Caco-2 (cell line): Measurements from ENCODE around the gene R3HDM1. TPM values are rescaled to one million over a fixed set of nuclear protein-coding genes. Genes with fewer than 3 reads are reported as not detected.

Source experiments
- BruUV-seq: library from RNA; stranded (reverse); fragments of 400-500 nt; replicated peaks from 2 replicates; lab custom pipeline; 2021; lab: Mats Ljungman, UMichigan
- CTCF ChIA-PET: fragments of 300-600 bp; sonication (Branson Sonifier 250); formaldehyde crosslinking; loops from one replicate; lab custom pipeline; 2022; ENCODE audit warnings: antibody characterized with exemption; lab: Charles Lee
- POLR2A ChIA-PET: fragments of 300-600 bp; sonication (Branson Sonifier 250); formaldehyde crosslinking; loops from one replicate; lab custom pipeline; 2022; ENCODE audit warnings: antibody characterized with exemption; lab: Charles Lee
- DNase-seq, 2 experiments: peaks; one replicate each; pipeline versions ENCODE4 v3.0.0 to v3.0.0-alpha.2; 2020 to 2022
- H3K27me3 ChIP-seq: replicated peaks from 2 replicates; pipeline ENCODE4 v1.6.0; 2011; ENCODE audit warnings: low read length; ENCODE audit not compliant: control insufficient read depth, insufficient read depth
- H3K36me3 ChIP-seq: 2 replicates; pipeline ENCODE4 v1.5.1; 2011; ENCODE audit warnings: low read length; ENCODE audit not compliant: control insufficient read depth, insufficient read depth
- H3K4me1 ChIP-seq: fragments of 250-450 bp; sonication (Bioruptor Pico); 2 replicates; pipeline ENCODE4 v1.5.1; 2020; ENCODE audit warnings: mild to moderate bottlenecking
- H3K4me3 ChIP-seq: 2 replicates; pipeline ENCODE4 v1.5.1; 2011; ENCODE audit warnings: low read depth, mild to moderate bottlenecking, control low read depth, low read length
- H3K9me3 ChIP-seq: fragments of 250-450 bp; sonication (Bioruptor Pico); 2 replicates; pipeline ENCODE4 v1.5.1; 2020; ENCODE audit warnings: mild to moderate bottlenecking, moderate library complexity
- H3K27ac Mint-ChIP-seq: one replicate; pipeline ENCODE4 v1.8.0; 2022; ENCODE audit warnings: mixed read lengths; ENCODE audit not compliant: unreplicated experiment
- H3K27me3 Mint-ChIP-seq: one replicate; pipeline ENCODE4 v1.8.0; 2022; ENCODE audit warnings: mixed read lengths; ENCODE audit not compliant: insufficient read depth, unreplicated experiment
- H3K36me3 Mint-ChIP-seq: one replicate; pipeline ENCODE4 v1.8.0; 2022; ENCODE audit warnings: mild to moderate bottlenecking, mixed read lengths; ENCODE audit not compliant: insufficient read depth, unreplicated experiment
- H3K4me1 Mint-ChIP-seq: one replicate; pipeline ENCODE4 v1.8.0; 2022; ENCODE audit warnings: low read depth, mixed read lengths; ENCODE audit not compliant: unreplicated experiment
- H3K4me3 Mint-ChIP-seq: one replicate; pipeline ENCODE4 v1.8.0; 2022; ENCODE audit warnings: mild to moderate bottlenecking, moderate library complexity, mixed read lengths; ENCODE audit not compliant: unreplicated experiment
- H3K9me3 Mint-ChIP-seq: one replicate; pipeline ENCODE4 v1.8.0; 2022; ENCODE audit warnings: mixed read lengths; ENCODE audit not compliant: unreplicated experiment
- intact Hi-C: fragments of 100-400 bp; cut with micrococcal nuclease; formaldehyde crosslinking; loops from one replicate; pipeline ENCODE4 v1.10.0; 2022; ENCODE audit not compliant: unreplicated experiment
- total RNA-seq: library from RNA; stranded (reverse); gene quantifications from 2 replicates; pipeline ENCODE4 v1.2.3, GENCODE V29; 2022
- TF ChIP-seq, protein P1 (sequence below), 2 experiments: fragments of 200-600 bp in 1 of 2; IDR thresholded peaks; 1 replicate in 1 of 2; 2 replicates in 1 of 2; pipeline versions ENCODE4 v1.5.1 to v1.8.0; 2011 to 2022; ENCODE audit warnings: antibody characterized with exemption in 1 of 2, control low read depth in 1 of 2, inconsistent platforms in 1 of 2, low read depth in 1 of 2, low read length in 1 of 2, mild to moderate bottlenecking in 1 of 2, moderate library complexity in 1 of 2; ENCODE audit not compliant: insufficient read depth in 1 of 2, severe bottlenecking in 1 of 2, unreplicated experiment in 1 of 2

The R3HDM1 gene
- total RNA-seq, 1 experiment from 2014 or later: 44.4 TPM

DNA sequence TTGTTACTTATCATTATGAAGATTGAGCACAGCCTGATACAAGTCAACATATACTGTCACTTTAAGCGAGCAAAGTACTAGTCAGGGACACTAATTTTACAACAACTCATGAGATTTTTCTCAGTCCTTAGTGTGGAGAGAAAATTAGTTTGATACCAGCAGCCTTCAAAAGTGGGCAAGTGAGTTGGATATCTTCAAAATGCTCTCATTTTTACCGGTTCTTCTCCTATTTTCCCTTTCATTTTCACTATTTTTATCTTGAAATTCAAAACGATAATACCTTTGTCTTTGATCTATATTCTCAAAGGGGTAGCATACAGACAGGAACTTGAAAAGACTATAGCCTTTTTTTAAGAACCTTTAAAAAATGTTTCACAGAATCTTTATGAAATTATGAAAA is 158.4 kb downstream of the R3HDM1 start:
- DNase-seq: no peak
- H3K27me3 Mint-ChIP-seq: no peaks in the 10 kb centered on the region
- H3K36me3 ChIP-seq: no peaks in the 10 kb centered on the region
- no peak overlapping the region for H3K4me3 Mint-ChIP-seq
- H3K4me1 Mint-ChIP-seq: no peaks in the 10 kb centered on the region
- peaks cover 10% of the 10 kb centered on the region for H3K36me3 Mint-ChIP-seq
- H3K4me3 ChIP-seq: no peak overlapping the region
- ChIA-PET CTCF (no interaction called here), POLR2A (no interaction called here)
- no TSS peak for BruUV-seq
- H3K4me1 ChIP-seq: no peaks in the 10 kb centered on the region
- intact Hi-C loops: no loop called here
- no peak overlapping the region for H3K27ac Mint-ChIP-seq
- H3K9me3 ChIP-seq: no peaks in the 10 kb centered on the region
- no peaks in the 10 kb centered on the region for H3K27me3 ChIP-seq
- TF ChIP-seq, protein P1, sequence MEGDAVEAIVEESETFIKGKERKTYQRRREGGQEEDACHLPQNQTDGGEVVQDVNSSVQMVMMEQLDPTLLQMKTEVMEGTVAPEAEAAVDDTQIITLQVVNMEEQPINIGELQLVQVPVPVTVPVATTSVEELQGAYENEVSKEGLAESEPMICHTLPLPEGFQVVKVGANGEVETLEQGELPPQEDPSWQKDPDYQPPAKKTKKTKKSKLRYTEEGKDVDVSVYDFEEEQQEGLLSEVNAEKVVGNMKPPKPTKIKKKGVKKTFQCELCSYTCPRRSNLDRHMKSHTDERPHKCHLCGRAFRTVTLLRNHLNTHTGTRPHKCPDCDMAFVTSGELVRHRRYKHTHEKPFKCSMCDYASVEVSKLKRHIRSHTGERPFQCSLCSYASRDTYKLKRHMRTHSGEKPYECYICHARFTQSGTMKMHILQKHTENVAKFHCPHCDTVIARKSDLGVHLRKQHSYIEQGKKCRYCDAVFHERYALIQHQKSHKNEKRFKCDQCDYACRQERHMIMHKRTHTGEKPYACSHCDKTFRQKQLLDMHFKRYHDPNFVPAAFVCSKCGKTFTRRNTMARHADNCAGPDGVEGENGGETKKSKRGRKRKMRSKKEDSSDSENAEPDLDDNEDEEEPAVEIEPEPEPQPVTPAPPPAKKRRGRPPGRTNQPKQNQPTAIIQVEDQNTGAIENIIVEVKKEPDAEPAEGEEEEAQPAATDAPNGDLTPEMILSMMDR (IDR thresholded peaks at IDR 0.05; ENCODE audit: insufficient read depth in 1 of 2, low read depth in 1 of 2, low read length in 1 of 2, severe bottlenecking in 1 of 2, unreplicated experiment in 1 of 2): no peak
- no peaks in the 10 kb centered on the region for H3K9me3 Mint-ChIP-seq

DNA sequence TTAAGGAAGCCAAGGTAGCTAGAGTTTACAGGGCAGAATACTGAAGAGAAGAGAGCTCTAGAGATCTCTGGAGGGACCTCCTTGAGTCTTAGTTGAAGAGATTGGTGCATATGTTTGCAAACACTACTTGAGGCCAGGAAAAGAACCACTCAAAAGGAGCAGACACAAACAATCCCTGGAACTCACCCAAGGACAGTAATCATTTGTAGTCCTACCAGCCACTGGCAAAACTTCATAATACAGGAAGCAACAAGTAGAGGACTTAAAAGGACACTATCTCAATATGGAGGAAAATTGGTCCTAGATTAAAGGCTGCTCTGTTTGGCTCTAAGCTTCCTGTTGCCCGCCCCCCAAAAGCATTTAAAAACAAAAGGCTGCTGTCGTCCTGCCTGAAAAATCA is 163.4 kb downstream of the R3HDM1 start:
- no peak overlapping the region for H3K4me3 Mint-ChIP-seq
- no peak overlapping the region for H3K27ac Mint-ChIP-seq
- H3K4me3 ChIP-seq: no peak overlapping the region
- H3K4me1 ChIP-seq: no peaks in the 10 kb centered on the region
- no peaks in the 10 kb centered on the region for H3K9me3 ChIP-seq
- H3K4me1 Mint-ChIP-seq: no peaks in the 10 kb centered on the region
- TF ChIP-seq, protein P1 (IDR thresholded peaks at IDR 0.05; ENCODE audit: insufficient read depth in 1 of 2, low read depth in 1 of 2, low read length in 1 of 2, severe bottlenecking in 1 of 2, unreplicated experiment in 1 of 2): no peak
- intact Hi-C loops: no loop called here
- no peak for DNase-seq
- H3K36me3 Mint-ChIP-seq: peaks cover 23% of the 10 kb centered on the region
- no TSS peak for BruUV-seq
- H3K27me3 ChIP-seq: no peaks in the 10 kb centered on the region
- H3K9me3 Mint-ChIP-seq: no peaks in the 10 kb centered on the region
- CTCF ChIA-PET: no interaction called here
- POLR2A ChIA-PET: no interaction called here
- H3K36me3 ChIP-seq: no peaks in the 10 kb centered on the region; the same call in 1 of the 2 replicates
- H3K27me3 Mint-ChIP-seq: no peaks in the 10 kb centered on the region

DNA sequence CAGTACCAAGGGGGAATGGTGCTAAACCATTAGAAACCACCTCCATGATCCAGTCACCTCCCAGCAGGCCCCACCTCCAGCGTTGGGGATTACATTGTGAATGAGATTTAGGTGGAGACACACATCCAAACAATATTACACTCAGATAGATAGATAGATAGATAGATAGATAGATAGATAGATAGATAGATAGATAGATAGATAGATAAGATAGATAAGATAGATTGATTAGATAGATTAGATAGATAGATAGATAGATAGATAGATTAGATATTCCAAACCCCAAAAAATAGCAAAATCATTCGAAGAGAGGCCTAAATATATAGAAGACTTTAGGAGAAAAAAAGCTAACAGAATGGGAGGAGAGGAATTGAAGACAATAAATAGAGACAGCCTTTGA is 167.6 kb downstream of the R3HDM1 start:
- no peak for DNase-seq
- BruUV-seq: no TSS peak
- Histone ChIP-seq H3K27me3 (no peaks in the 10 kb centered on the region), H3K4me3 (no peak overlapping the region), H3K36me3 (no peaks in the 10 kb centered on the region; the same call in 1 of the 2 replicates), H3K9me3 (no peaks in the 10 kb centered on the region), H3K4me1 (no peaks in the 10 kb centered on the region)
- CTCF ChIA-PET: no interaction called here
- H3K4me3 Mint-ChIP-seq: no peak overlapping the region
- H3K27me3 Mint-ChIP-seq: no peaks in the 10 kb centered on the region
- peaks cover 12% of the 10 kb centered on the region for H3K36me3 Mint-ChIP-seq
- no peak overlapping the region for H3K27ac Mint-ChIP-seq
- no peaks in the 10 kb centered on the region for H3K4me1 Mint-ChIP-seq
- intact Hi-C loops: no loop called here
- TF ChIP-seq, protein P1 (IDR thresholded peaks at IDR 0.05; ENCODE audit: insufficient read depth in 1 of 2, low read depth in 1 of 2, low read length in 1 of 2, severe bottlenecking in 1 of 2, unreplicated experiment in 1 of 2): no peak
- no peaks in the 10 kb centered on the region for H3K9me3 Mint-ChIP-seq
- POLR2A ChIA-PET: no interaction called here
